Keratinocyte (primary cell): Measurements from ENCODE around the gene RGCC. TPM values are rescaled to one million over a fixed set of nuclear protein-coding genes. Genes with fewer than 3 reads are reported as not detected.

Source experiments
- DNase-seq: peaks from one replicate; pipeline ENCODE4 v3.0.0-alpha.2; 2011; ENCODE audit warnings: low read depth, missing footprints, low spot score
- FAIRE-seq: peaks from 2 replicates; lab custom pipeline; 2011; peaks lifted over from hg19 to GRCh38; lab: Jason Lieb, UNC
- H2AFZ ChIP-seq: 2 replicates; pipeline ENCODE4 v1.6.0; 2012; ENCODE audit warnings: low read length, control low read depth, inconsistent platforms; ENCODE audit not compliant: control insufficient read depth
- H3K27ac ChIP-seq: 2 replicates; pipeline ENCODE4 v1.5.1; 2011; ENCODE audit warnings: low read length; ENCODE audit not compliant: control insufficient read depth, insufficient read depth
- H3K27me3 ChIP-seq: 3 replicates; pipeline ENCODE4 v1.6.0; 2011; ENCODE audit warnings: low read length; ENCODE audit not compliant: control insufficient read depth, insufficient read depth; ENCODE audit errors: extremely low read depth
- H3K36me3 ChIP-seq, 2 experiments: 2 replicates in 1 of 2; 3 replicates in 1 of 2; pipeline ENCODE4 v1.5.1; 2011; ENCODE audit warnings: low read length in 2 of 2, mild to moderate bottlenecking in 1 of 2; ENCODE audit not compliant: control insufficient read depth in 2 of 2, insufficient read depth in 2 of 2; ENCODE audit errors: extremely low read depth in 1 of 2
- H3K4me1 ChIP-seq: 3 replicates; pipeline ENCODE4 v1.5.1; 2011; ENCODE audit warnings: low read length; ENCODE audit not compliant: control insufficient read depth, insufficient read depth; ENCODE audit errors: extremely low read depth
- H3K4me2 ChIP-seq: 3 replicates; pipeline ENCODE4 v1.6.0; 2011; ENCODE audit warnings: low read depth, low read length; ENCODE audit not compliant: control insufficient read depth, insufficient read depth; ENCODE audit errors: extremely low read depth
- H3K4me3 ChIP-seq, 3 experiments: fragments of 200-600 bp in 1 of 3; sonication (generic) in 1 of 3; 2 replicates in 2 of 3; 3 replicates in 1 of 3; pipeline ENCODE4 v1.5.1; 2011 to 2016; ENCODE audit warnings: low read length in 3 of 3, mild to moderate bottlenecking in 3 of 3, control low read depth in 2 of 3, inconsistent platforms in 1 of 3, low read depth in 1 of 3, mixed read lengths in 1 of 3, mixed run types in 1 of 3, moderate library complexity in 1 of 3; ENCODE audit not compliant: control insufficient read depth in 2 of 3, insufficient read depth in 2 of 3; ENCODE audit errors: extremely low read depth in 1 of 3
- H3K79me2 ChIP-seq: 2 replicates; pipeline ENCODE4 v1.6.0; 2012; ENCODE audit warnings: low read length; ENCODE audit not compliant: control insufficient read depth, insufficient read depth
- H3K9ac ChIP-seq: 3 replicates; pipeline ENCODE4 v1.6.0; 2011; ENCODE audit warnings: low read length; ENCODE audit not compliant: control insufficient read depth, insufficient read depth; ENCODE audit errors: extremely low read depth
- H3K9me1 ChIP-seq: 3 replicates; pipeline ENCODE4 v1.6.0; 2011; ENCODE audit warnings: low read length; ENCODE audit not compliant: control insufficient read depth, insufficient read depth; ENCODE audit errors: extremely low read depth
- H3K9me3 ChIP-seq: 2 replicates; pipeline ENCODE4 v1.5.1; 2012; ENCODE audit warnings: low read depth, low read length; ENCODE audit not compliant: control insufficient read depth
- H4K20me1 ChIP-seq: 3 replicates; pipeline ENCODE4 v1.6.0; 2011; ENCODE audit warnings: low read length; ENCODE audit not compliant: control insufficient read depth, insufficient read depth; ENCODE audit errors: extremely low read depth
- EZH2 ChIP-seq: IDR thresholded peaks from one replicate; pipeline ENCODE4 v1.6.1; 2012; ENCODE audit warnings: inconsistent platforms, mild to moderate bottlenecking, low read length, moderate library complexity
- dilution Hi-C: fragments of 300-500 bp; cut with MboI; formaldehyde crosslinking; loops from one replicate; pipeline ENCODE4 v1.7.0; 2020; ENCODE audit warnings: low sequenced_read_pairs; ENCODE audit not compliant: extremely low pct_ligation_motif_present
- polyA plus RNA-seq, 5 experiments: library from polyadenylated mRNA; depleted of rRNA in 3 of 5; stranded (reverse) in 3 of 5; stranded (forward) in 1 of 5; unstranded in 1 of 5; fragments of >200 nt; gene quantifications; 1 replicate in 1 of 5; 2 replicates in 3 of 5; 3 replicates in 1 of 5; pipeline versions ENCODE4 v1.2.1 to v1.2.3, GENCODE V29; 2011 to 2012; ENCODE audit warnings: missing spikeins in 2 of 5, low read depth in 1 of 5, low replicate concordance in 1 of 5
- TF ChIP-seq, protein P1 (sequence below), 3 experiments: IDR thresholded peaks in 1 of 3; conservative IDR thresholded peaks in 1 of 3; optimal IDR thresholded peaks in 1 of 3; 2 replicates in 2 of 3; 3 replicates in 1 of 3; pipeline versions ENCODE3 to v1.5.1; 2011; ENCODE audit warnings: low read length in 3 of 3, mild to moderate bottlenecking in 3 of 3, moderate library complexity in 2 of 3, control low read depth in 1 of 3, inconsistent platforms in 1 of 3; ENCODE audit not compliant: insufficient read depth in 2 of 3; ENCODE audit errors: extremely low read depth in 1 of 3

The RGCC gene
- polyA plus RNA-seq, 1 donor (not counting 4 experiments of a cell fraction or from before 2014, with no cell fraction given): 1.5 TPM

DNA sequence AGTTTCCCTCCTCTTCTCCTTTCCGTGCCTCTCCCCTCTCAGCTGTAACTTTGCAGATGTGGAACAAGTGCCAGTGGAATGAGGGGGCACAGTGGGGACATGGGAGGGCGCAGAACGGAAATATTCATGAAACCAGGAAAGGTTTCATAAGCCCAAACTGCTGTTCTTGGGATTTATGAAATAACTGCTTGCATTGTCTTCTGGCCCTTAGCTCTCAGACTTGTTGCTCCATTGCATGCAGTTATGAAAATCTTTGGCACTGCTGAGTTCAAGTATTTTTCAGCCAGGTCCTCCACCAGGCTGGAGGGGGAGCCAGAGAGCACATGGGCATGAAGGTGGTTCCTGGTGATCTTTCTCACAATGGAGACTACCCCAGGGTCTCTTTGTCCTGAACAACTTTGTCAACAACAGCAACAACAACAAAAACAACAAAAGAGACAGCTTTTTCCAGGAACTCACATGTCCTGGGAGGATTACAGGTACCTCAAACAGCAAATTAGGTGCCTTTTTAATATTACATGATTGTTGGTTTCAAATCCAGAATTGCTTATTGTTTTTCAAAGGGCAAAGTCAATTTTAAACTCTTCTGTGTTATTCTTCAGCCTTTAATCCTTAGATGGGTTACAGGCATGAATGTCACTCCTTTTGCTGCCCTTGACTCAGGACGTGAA is 1.5 kb downstream of the RGCC start:
- Histone ChIP-seq H3K4me3 (peak overlapping the region in 2 of 3 experiments; percentile 59 to 67), H3K36me3 (no peaks in the 10 kb centered on the region), H3K4me2 (peak overlapping the region; percentile 91), H3K27ac (no peak overlapping the region), H3K27me3 (peaks cover 35% of the 10 kb centered on the region), H2AFZ (peak overlapping the region; percentile 76), H4K20me1 (no peaks in the 10 kb centered on the region), H3K9ac (peak overlapping the region; percentile 52), H3K9me3 (no peaks in the 10 kb centered on the region), H3K9me1 (no peaks in the 10 kb centered on the region), H3K4me1 (peaks cover 24% of the 10 kb centered on the region), H3K79me2 (no peaks in the 10 kb centered on the region)
- no peak for TF ChIP-seq EZH2
- TF ChIP-seq, protein P1, sequence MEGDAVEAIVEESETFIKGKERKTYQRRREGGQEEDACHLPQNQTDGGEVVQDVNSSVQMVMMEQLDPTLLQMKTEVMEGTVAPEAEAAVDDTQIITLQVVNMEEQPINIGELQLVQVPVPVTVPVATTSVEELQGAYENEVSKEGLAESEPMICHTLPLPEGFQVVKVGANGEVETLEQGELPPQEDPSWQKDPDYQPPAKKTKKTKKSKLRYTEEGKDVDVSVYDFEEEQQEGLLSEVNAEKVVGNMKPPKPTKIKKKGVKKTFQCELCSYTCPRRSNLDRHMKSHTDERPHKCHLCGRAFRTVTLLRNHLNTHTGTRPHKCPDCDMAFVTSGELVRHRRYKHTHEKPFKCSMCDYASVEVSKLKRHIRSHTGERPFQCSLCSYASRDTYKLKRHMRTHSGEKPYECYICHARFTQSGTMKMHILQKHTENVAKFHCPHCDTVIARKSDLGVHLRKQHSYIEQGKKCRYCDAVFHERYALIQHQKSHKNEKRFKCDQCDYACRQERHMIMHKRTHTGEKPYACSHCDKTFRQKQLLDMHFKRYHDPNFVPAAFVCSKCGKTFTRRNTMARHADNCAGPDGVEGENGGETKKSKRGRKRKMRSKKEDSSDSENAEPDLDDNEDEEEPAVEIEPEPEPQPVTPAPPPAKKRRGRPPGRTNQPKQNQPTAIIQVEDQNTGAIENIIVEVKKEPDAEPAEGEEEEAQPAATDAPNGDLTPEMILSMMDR (optimal IDR thresholded peaks at IDR 0.05 in 1 of 3, IDR thresholded peaks at IDR 0.05 in 1 of 3, conservative IDR thresholded peaks at IDR 0.05 in 1 of 3; ENCODE audit: extremely low read depth in 1 of 3, insufficient read depth in 2 of 3, low read length in 3 of 3): peak; percentile 73 to 87 (median 81)
- DNase-seq (no peak), FAIRE-seq (peak; percentile 66)
- dilution Hi-C loops: no loop called here

- no peak overlapping the region for H3K4me3 ChIP-seq
- H3K9me3 ChIP-seq: no peaks in the 10 kb centered on the region
- FAIRE-seq (peak; percentile 9), DNase-seq (no peak)
- no peak overlapping the region for H3K9ac ChIP-seq
- no peaks in the 10 kb centered on the region for H4K20me1 ChIP-seq
- peaks cover 35% of the 10 kb centered on the region for H3K27me3 ChIP-seq
- H3K79me2 ChIP-seq: no peaks in the 10 kb centered on the region
- H3K4me2 ChIP-seq: no peak overlapping the region
- no peaks in the 10 kb centered on the region for H3K36me3 ChIP-seq
- no peak overlapping the region for H2AFZ ChIP-seq
- H3K9me1 ChIP-seq: no peaks in the 10 kb centered on the region
- peaks cover 24% of the 10 kb centered on the region for H3K4me1 ChIP-seq
- dilution Hi-C loops: no loop called here
- TF ChIP-seq, protein P1 (optimal IDR thresholded peaks at IDR 0.05 in 1 of 3, IDR thresholded peaks at IDR 0.05 in 1 of 3, conservative IDR thresholded peaks at IDR 0.05 in 1 of 3; ENCODE audit: extremely low read depth in 1 of 3, insufficient read depth in 2 of 3, low read length in 3 of 3): no peak
- no peak for TF ChIP-seq EZH2
- H3K27ac ChIP-seq: no peak overlapping the region
Observed at GRCh38 chr13:41459432-41460073, 2.2 kb downstream of the RGCC start.
